DOHH2 (cell line): ENCODE results near the gene SH2D4B.

Experiments
- H3F3A ChIP-seq: fragments of 200-600 bp; sonication (generic), shearing (Covaris generic); 2 replicates; pipeline ENCODE4 v1.6.0; 2016; ENCODE audit warnings: antibody characterized with exemption, mild to moderate bottlenecking; ENCODE audit not compliant: control insufficient read depth, insufficient read depth
- H3K27ac ChIP-seq: fragments of 200-600 bp; sonication (generic); 2 replicates; pipeline ENCODE4 v1.5.1; 2014; ENCODE audit warnings: low read depth, mild to moderate bottlenecking, low read length, moderate library complexity
- H3K27me3 ChIP-seq: fragments of 200-600 bp; sonication (generic); 2 replicates; pipeline ENCODE4 v1.6.1; 2014; ENCODE audit warnings: mild to moderate bottlenecking, low read length, mixed read lengths; ENCODE audit not compliant: control insufficient read depth
- H3K36me3 ChIP-seq: fragments of 200-600 bp; sonication (generic); 2 replicates; pipeline ENCODE4 v1.6.1; 2014; ENCODE audit warnings: mild to moderate bottlenecking, low read length, moderate library complexity, mixed read lengths; ENCODE audit not compliant: control insufficient read depth
- H3K4me1 ChIP-seq: fragments of 200-600 bp; sonication (generic); 2 replicates; pipeline ENCODE4 v1.6.1; 2014; ENCODE audit warnings: mild to moderate bottlenecking, low read length, mixed read lengths; ENCODE audit not compliant: control insufficient read depth
- H3K4me2 ChIP-seq: fragments of 200-600 bp; sonication (generic); 2 replicates; pipeline ENCODE4 v1.6.0; 2014; ENCODE audit warnings: mild to moderate bottlenecking, low read length, moderate library complexity
- H3K4me3 ChIP-seq: fragments of 200-600 bp; sonication (generic); 2 replicates; pipeline ENCODE4 v1.5.1; 2014; ENCODE audit warnings: mild to moderate bottlenecking, low read length, mixed read lengths
- H3K79me2 ChIP-seq: fragments of 200-600 bp; sonication (generic); 2 replicates; pipeline ENCODE4 v1.6.1; 2014; ENCODE audit warnings: mild to moderate bottlenecking, low read length, mixed read lengths; ENCODE audit not compliant: control insufficient read depth
- H3K9me2 ChIP-seq: fragments of 200-600 bp; sonication (generic); replicated peaks from 2 replicates; pipeline ENCODE4 v1.6.1; 2014; ENCODE audit warnings: mild to moderate bottlenecking, low read length, mixed read lengths; ENCODE audit not compliant: control insufficient read depth
- H3K9me3 ChIP-seq: fragments of 200-600 bp; sonication (generic); 2 replicates; pipeline ENCODE4 v1.6.1; 2014; ENCODE audit warnings: antibody characterized with exemption, low read length, mixed read lengths; ENCODE audit not compliant: control insufficient read depth, insufficient read depth
- H4K20me1 ChIP-seq: fragments of 200-600 bp; sonication (generic); 2 replicates; pipeline ENCODE4 v1.6.0; 2014; ENCODE audit warnings: low read depth, mild to moderate bottlenecking, antibody characterized with exemption, low read length, moderate library complexity; ENCODE audit not compliant: control insufficient read depth, insufficient read depth
- EZH2phosphoT487 ChIP-seq: fragments of 200-600 bp; sonication (generic); IDR thresholded peaks from 2 replicates; pipeline ENCODE4 v1.6.1; 2017; ENCODE audit warnings: borderline replicate concordance, mild to moderate bottlenecking, antibody characterized with exemption, low read length, moderate library complexity, mixed read lengths
- TF ChIP-seq, protein P1 (sequence below): fragments of 200-600 bp; sonication (generic); IDR thresholded peaks from one replicate; pipeline ENCODE4 v1.5.1; 2014; ENCODE audit warnings: antibody characterized with exemption, mild to moderate bottlenecking, low read depth, low read length; ENCODE audit not compliant: poor library complexity, severe bottlenecking

Gene SH2D4B

GRCh38 chr10:80498833-80499741 lies 38.6 kb upstream of the SH2D4B start:
- Histone ChIP-seq H3K27me3 (no peaks in the 10 kb centered on the region), H3K27ac (no peak overlapping the region), H3K4me1 (peaks cover 47% of the 10 kb centered on the region), H3K36me3 (peaks cover 15% of the 10 kb centered on the region), H3K4me3 (peak overlapping the region; percentile 42; the same call in 1 of the 2 replicates), H3K79me2 (peaks cover 31% of the 10 kb centered on the region), H3F3A (no peaks in the 10 kb centered on the region), H3K9me2 (no peaks in the 10 kb centered on the region), H3K9me3 (peaks cover 4% of the 10 kb centered on the region; the same call in 1 of the 2 replicates), H4K20me1 (no peaks in the 10 kb centered on the region), H3K4me2 (peak overlapping the region; percentile 49)
- no peak for TF ChIP-seq EZH2phosphoT487
- TF ChIP-seq, protein P1, sequence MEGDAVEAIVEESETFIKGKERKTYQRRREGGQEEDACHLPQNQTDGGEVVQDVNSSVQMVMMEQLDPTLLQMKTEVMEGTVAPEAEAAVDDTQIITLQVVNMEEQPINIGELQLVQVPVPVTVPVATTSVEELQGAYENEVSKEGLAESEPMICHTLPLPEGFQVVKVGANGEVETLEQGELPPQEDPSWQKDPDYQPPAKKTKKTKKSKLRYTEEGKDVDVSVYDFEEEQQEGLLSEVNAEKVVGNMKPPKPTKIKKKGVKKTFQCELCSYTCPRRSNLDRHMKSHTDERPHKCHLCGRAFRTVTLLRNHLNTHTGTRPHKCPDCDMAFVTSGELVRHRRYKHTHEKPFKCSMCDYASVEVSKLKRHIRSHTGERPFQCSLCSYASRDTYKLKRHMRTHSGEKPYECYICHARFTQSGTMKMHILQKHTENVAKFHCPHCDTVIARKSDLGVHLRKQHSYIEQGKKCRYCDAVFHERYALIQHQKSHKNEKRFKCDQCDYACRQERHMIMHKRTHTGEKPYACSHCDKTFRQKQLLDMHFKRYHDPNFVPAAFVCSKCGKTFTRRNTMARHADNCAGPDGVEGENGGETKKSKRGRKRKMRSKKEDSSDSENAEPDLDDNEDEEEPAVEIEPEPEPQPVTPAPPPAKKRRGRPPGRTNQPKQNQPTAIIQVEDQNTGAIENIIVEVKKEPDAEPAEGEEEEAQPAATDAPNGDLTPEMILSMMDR = no peak

DNA sequence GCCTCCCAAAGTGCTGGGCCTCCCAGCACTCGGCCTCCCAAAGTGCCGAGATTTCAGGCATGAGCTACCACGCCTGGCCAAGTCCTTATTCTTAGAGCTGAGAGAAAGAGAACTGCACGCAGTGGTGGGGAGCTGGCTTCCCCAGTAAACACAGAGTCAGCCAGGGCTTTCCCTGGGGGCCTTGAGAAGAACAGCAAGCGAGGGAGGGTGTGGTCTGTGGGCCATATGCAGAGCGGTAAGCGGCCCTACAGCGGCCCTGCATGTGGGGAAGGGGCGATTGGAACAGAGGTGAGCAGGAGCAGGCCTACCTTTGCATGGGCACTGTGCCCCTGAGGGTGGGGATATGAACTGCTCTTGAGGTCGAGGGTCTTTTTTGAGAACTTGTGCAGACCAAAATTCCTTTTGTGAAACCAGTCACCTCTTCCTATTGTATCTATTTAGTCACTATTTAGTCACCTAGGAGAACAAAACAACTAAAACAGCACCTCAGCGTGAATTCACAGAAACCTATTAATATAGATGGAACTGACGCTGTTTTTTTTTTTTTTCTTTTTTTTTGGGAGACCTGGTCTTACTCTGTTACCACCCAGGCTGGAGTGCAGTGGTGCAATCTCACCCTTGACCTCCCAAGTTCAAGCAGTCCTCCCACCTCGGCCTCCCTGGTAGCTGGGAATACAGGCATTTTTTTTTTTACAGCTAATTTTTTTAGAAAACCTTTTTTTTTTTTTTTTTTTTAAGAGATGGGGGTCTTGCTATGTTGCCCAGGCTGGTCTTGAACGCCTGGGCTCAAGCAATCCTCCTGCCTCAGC lies 36.9 kb upstream of the SH2D4B start:
- Histone ChIP-seq H3F3A (no peaks in the 10 kb centered on the region), H3K9me3 (peaks cover 4% of the 10 kb centered on the region; the same call in 1 of the 2 replicates), H3K36me3 (0 out of 2 replicates have a peak, but pooled peaks cover 3% of the 10 kb centered on the region), H3K9me2 (no peaks in the 10 kb centered on the region), H3K4me2 (peak overlapping the region; percentile 49), H3K79me2 (peaks cover 22% of the 10 kb centered on the region), H3K27me3 (no peaks in the 10 kb centered on the region), H3K4me1 (peaks cover 35% of the 10 kb centered on the region), H3K27ac (no peak overlapping the region), H4K20me1 (peaks cover 2% of the 10 kb centered on the region; the same call in 1 of the 2 replicates), H3K4me3 (peak overlapping the region; percentile 4; the same call in 1 of the 2 replicates)
- TF ChIP-seq, protein P1 = no peak
- TF ChIP-seq EZH2phosphoT487 = no peak

DNA sequence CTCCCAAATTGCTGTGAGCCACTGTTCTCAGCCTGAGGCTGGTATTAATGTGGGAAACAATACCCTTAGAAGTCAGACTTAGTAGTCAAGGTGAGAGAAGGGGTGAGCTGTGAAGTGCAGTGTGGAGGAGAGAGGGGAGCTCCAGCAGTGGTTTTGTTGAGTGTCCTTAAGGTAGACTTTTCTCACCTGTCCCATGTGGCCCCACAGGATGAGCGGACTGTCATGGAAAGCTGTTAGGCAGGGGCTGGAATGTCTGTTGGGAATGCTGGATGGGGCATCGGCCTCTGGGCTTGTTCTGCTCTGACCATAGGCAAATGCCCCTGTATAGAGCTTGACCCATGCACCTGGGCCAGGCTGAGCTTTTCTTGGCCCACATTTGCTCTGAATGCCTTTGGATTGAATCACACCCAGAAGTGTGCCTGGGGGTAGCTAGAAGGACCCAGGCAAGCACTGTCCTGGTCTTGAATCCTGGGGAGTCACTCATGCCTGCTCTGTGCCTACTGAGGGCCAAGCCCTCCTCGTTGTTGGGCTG lies 36.3 kb upstream of the SH2D4B start:
- Histone ChIP-seq H3K27me3 (no peaks in the 10 kb centered on the region), H3F3A (no peaks in the 10 kb centered on the region), H3K9me3 (peaks cover under 1% of the 10 kb centered on the region; the same call in 1 of the 2 replicates), H3K4me2 (no peak overlapping the region), H3K79me2 (peaks cover 19% of the 10 kb centered on the region), H3K27ac (no peak overlapping the region), H4K20me1 (peaks cover 2% of the 10 kb centered on the region; the same call in 1 of the 2 replicates), H3K4me3 (no peak overlapping the region), H3K4me1 (peaks cover 33% of the 10 kb centered on the region), H3K36me3 (0 out of 2 replicates have a peak, but pooled peaks cover 3% of the 10 kb centered on the region), H3K9me2 (no peaks in the 10 kb centered on the region)
- TF ChIP-seq, protein P1 = no peak
- TF ChIP-seq EZH2phosphoT487 = no peak
